Spleen (tissue), 11 donors: Measurements from ENCODE around the gene TAF10. TPM values are rescaled to one million over a fixed set of nuclear protein-coding genes. Genes with fewer than 3 reads are reported as not detected.

Experiments
- DNase-seq: peaks from one replicate; pipeline ENCODE4 v3.0.0-alpha.2; 2020
- H3K27ac ChIP-seq, 8 donors: fragments of 200-600 bp; sonication (generic) in 7 of 8; 1 replicate in 4 of 8; 2 replicates in 4 of 8; pipeline versions ENCODE4 v1.5.0 to v1.8.0; 2016 to 2021; ENCODE audit warnings: inconsistent platforms in 4 of 8, mild to moderate bottlenecking in 4 of 8, moderate library complexity in 1 of 8
- H3K27me3 ChIP-seq, 7 donors: fragments of 200-600 bp; sonication (generic) in 6 of 7; replicated peaks in 1 of 7; 1 replicate in 4 of 7; 2 replicates in 3 of 7; pipeline versions ENCODE4 v1.5.0 to v1.8.0; 2016 to 2021; ENCODE audit warnings: inconsistent platforms in 3 of 7, mild to moderate bottlenecking in 1 of 7
- H3K36me3 ChIP-seq, 6 donors: fragments of 200-600 bp; sonication (generic) in 5 of 6; 1 replicate in 4 of 6; 2 replicates in 2 of 6; pipeline versions ENCODE4 v1.5.0 to v1.8.0; 2016 to 2021; ENCODE audit warnings: inconsistent platforms in 2 of 6
- H3K4me1 ChIP-seq, 6 donors: fragments of 200-600 bp; sonication (generic) in 5 of 6; 1 replicate in 3 of 6; 2 replicates in 3 of 6; pipeline versions ENCODE4 v1.5.0 to v1.8.0; 2016 to 2021; ENCODE audit warnings: inconsistent platforms in 3 of 6
- H3K4me3 ChIP-seq, 8 donors: fragments of 200-600 bp; sonication (generic) in 7 of 8; 1 replicate in 4 of 8; 2 replicates in 4 of 8; pipeline versions ENCODE4 v1.5.0 to v1.8.0; 2016 to 2021; ENCODE audit warnings: inconsistent platforms in 4 of 8, mild to moderate bottlenecking in 4 of 8, moderate library complexity in 2 of 8
- H3K9me3 ChIP-seq, 8 donors: fragments of 200-600 bp; sonication (generic) in 7 of 8; 1 replicate in 4 of 8; 2 replicates in 4 of 8; pipeline versions ENCODE4 v1.5.0 to v1.8.0; 2016 to 2021; ENCODE audit warnings: inconsistent platforms in 4 of 8
- CTCF ChIP-seq, 11 experiments: fragments of 200-600 bp in 7 of 11; fragments of 450-650 bp in 4 of 11; sonication (generic) in 4 of 11; IDR thresholded peaks in 8 of 11; conservative IDR thresholded peaks in 3 of 11; 1 replicate in 7 of 11; 2 replicates in 4 of 11; pipeline versions ENCODE4 v1.4.0 to v1.8.0; 2016 to 2021; ENCODE audit warnings: antibody characterized with exemption in 11 of 11, inconsistent platforms in 4 of 11, mild to moderate bottlenecking in 1 of 11
- POLR2A ChIP-seq, 3 donors: fragments of 450-650 bp; IDR thresholded peaks; one replicate each; pipeline ENCODE4 v1.5.1; 2017; ENCODE audit warnings: antibody characterized with exemption in 3 of 3, mild to moderate bottlenecking in 1 of 3
- POLR2AphosphoS5 ChIP-seq, 3 donors: sonication (generic); formaldehyde crosslinking; IDR thresholded peaks; one replicate each; pipeline ENCODE4 v1.5.1; 2017; ENCODE audit warnings: antibody characterized with exemption in 3 of 3
- WGBS, 5 donors: extraction: QIAGEN DNeasy Blood & Tissue Kit in 3 of 5; methylation state at CpG; one replicate each; pipeline versions ENCODE4 v1.1.5 to v1.1.7; 2013 to 2018; 5-methylcytosine and 5-hydroxymethylcytosine counted together
- intact Hi-C: fragments of 100-400 bp; cut with DNase I; formaldehyde crosslinking; loops from one replicate; pipeline ENCODE4 v1.15.0; 2023; ENCODE audit warnings: low total_unique reads
- polyA plus RNA-seq, 3 donors: library from polyadenylated mRNA; stranded (reverse); fragments of 200-250 nt; gene quantifications; one replicate each; pipeline ENCODE4 v1.2.1, GENCODE V29; 2013
- total RNA-seq, 7 donors: library from RNA; depleted of rRNA in 3 of 7; stranded (reverse); fragments of >200 nt in 3 of 7; fragmentation: NEBNext Ultra II Directional in 4 of 7; extraction: Animal tissue kit (Norgen Biotek cat#: 25700) in 4 of 7; gene quantifications; one replicate each; pipeline versions ENCODE4 v1.1.0 to v1.2.1, GENCODE V29; 2016 to 2021
- donor health status: healthy with polysubstance abuse.
- donor health status: DM: no; HTN: no; CAD: no; lungs with moderate emphysema.
- donor health status: DM: no; HTN: no; CAD: no.
- donor health status: Bipolar disorder and iron deficiency.
- donor health status: healthy.
- donor health status: DM: no; HTN: no; CAD: no.
- donor health status: DM: yes; HTN: yes; CAD: no.

TAF10 gene
- total and polyA plus RNA-seq, 10 donors, result 103 to 159 (median 144) TPM

GRCh38 chr11:6594142-6594768 lies 17.8 kb downstream of the TAF10 start:
- no peaks in the 10 kb centered on the region for H3K9me3 ChIP-seq
- intact Hi-C loops, result loop anchor here (10.0 kb wide), 1 partner anchor 59 kb away; no protein-coding TSS in a partner anchor
- DNase-seq, result no peak
- TF ChIP-seq POLR2A (IDR thresholded peaks at IDR 0.05) (no peak), CTCF (IDR thresholded peaks at IDR 0.05 in 8 of 11, conservative IDR thresholded peaks at IDR 0.05 in 3 of 11) (no peak), POLR2AphosphoS5 (IDR thresholded peaks at IDR 0.05) (no peak)
- H3K4me1 ChIP-seq, result peaks cover 0 to 6% (median 0%) of the 10 kb centered on the region in 6 donors
- peaks cover 0 to 91% (median 45%) of the 10 kb centered on the region in 6 donors for H3K36me3 ChIP-seq
- no peak overlapping the region for H3K27ac ChIP-seq
- no peak overlapping the region for H3K4me3 ChIP-seq
- no peaks in the 10 kb centered on the region for H3K27me3 ChIP-seq
- WGBS, 5 donors, result 75 to 88% (median 84%) methylated on average over 3 of the region's 3 CpGs

DNA sequence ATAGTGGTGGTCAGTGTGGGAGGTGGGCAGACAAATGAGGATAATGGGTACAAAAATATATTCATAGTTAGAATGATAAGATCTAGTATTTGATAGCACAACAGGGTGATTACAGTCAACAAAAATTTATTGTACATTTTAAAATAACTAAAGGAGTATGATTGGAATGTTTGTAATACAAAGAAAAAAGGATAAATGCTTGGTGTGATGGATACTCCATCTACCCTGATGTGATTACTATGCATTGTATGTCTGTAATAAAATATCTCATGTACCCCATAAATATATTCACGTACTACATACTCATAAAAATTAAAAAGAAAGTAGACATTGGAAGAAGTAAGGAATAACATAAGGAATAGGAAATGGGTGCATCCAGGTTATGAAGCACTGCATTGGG lies 24.0 kb downstream of the TAF10 start:
- WGBS, 5 donors, result 94 to 100% (median 96%) methylated on average over 1 of the region's 1 CpG
- Histone ChIP-seq H3K27ac (no peak overlapping the region), H3K9me3 (peaks cover 0 to 21% (median 19%) of the 10 kb centered on the region in 8 donors), H3K36me3 (peaks cover 0 to 43% (median 7%) of the 10 kb centered on the region in 6 donors), H3K27me3 (no peaks in the 10 kb centered on the region), H3K4me3 (no peak overlapping the region), H3K4me1 (no peaks in the 10 kb centered on the region)
- intact Hi-C loops, result no loop called here
- TF ChIP-seq POLR2AphosphoS5 (IDR thresholded peaks at IDR 0.05) (no peak), POLR2A (IDR thresholded peaks at IDR 0.05) (no peak), CTCF (IDR thresholded peaks at IDR 0.05 in 8 of 11, conservative IDR thresholded peaks at IDR 0.05 in 3 of 11) (no peak)
- no peak for DNase-seq

DNA sequence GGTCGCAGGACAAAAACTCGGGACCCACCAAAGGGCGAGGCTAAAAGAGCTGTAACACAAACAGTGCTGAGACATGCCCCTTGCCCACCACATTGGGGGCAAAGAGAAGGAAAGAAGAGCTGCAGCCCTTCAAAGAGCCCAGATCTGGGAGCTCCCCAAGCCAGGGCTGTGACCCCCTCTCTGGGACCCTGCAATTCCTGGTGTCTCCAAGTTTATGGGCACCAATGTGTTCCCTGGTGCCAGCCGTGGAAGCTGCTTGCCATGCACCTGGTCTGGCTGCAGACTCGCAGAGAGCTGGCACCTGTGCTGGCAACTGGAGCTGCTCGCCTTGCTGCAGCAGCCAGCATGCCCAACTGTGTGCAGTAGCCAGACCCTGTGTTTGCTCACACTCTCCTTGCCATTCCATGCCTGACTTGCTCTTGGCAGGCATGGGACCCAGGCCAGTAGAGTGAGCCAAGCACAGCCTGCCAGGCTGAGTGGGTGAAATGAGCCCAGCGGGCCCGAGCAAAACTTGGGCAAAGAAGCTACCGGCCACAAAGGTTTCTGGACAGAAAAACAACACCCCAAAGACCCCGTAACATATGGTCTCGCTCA lies 24.6 kb downstream of the TAF10 start:
- TF ChIP-seq POLR2A (IDR thresholded peaks at IDR 0.05) (no peak), POLR2AphosphoS5 (IDR thresholded peaks at IDR 0.05) (no peak)
- no peak for DNase-seq
- Histone ChIP-seq H3K27ac (no peak overlapping the region), H3K36me3 (peaks cover 0 to 38% (median 2%) of the 10 kb centered on the region in 6 donors), H3K4me1 (no peaks in the 10 kb centered on the region), H3K4me3 (no peak overlapping the region), H3K27me3 (no peaks in the 10 kb centered on the region), H3K9me3 (peaks cover 0 to 26% (median 23%) of the 10 kb centered on the region in 8 donors)
- intact Hi-C loops, result no loop called here
- WGBS, 5 donors, result 96 to 99% (median 97%) methylated on average over 11 of the region's 11 CpGs

GRCh38 chr11:6586434-6587359 lies 25.3 kb downstream of the TAF10 start:
- H3K36me3 ChIP-seq, result peaks cover 0 to 30% (median 0%) of the 10 kb centered on the region in 6 donors
- no peaks in the 10 kb centered on the region for H3K4me1 ChIP-seq
- 90 to 95% (median 92%) methylated on average over 14 to 25 of the region's 25 CpGs for WGBS, 5 donors
- intact Hi-C loops, result no loop called here
- no peaks in the 10 kb centered on the region for H3K27me3 ChIP-seq
- no peak for DNase-seq
- H3K27ac ChIP-seq, result no peak overlapping the region
- TF ChIP-seq CTCF (IDR thresholded peaks at IDR 0.05 in 8 of 11, conservative IDR thresholded peaks at IDR 0.05 in 3 of 11) (no peak), POLR2AphosphoS5 (IDR thresholded peaks at IDR 0.05) (peak in 1 of 3 donors; percentile 51), POLR2A (IDR thresholded peaks at IDR 0.05) (no peak)
- peaks cover 0 to 34% (median 28%) of the 10 kb centered on the region in 8 donors for H3K9me3 ChIP-seq
- no peak overlapping the region for H3K4me3 ChIP-seq
